Measurements from ENCODE around the gene PRICKLE3.
A peak's percentile ranks its signal among the peaks of the same experiment; 100 is the strongest.

GRCh38 chrX:49199906-49200771 lies 14.0 kb upstream of the PRICKLE3 start, which contains the start of gene SYP:
- peak; percentile 96 for TF ChIP-seq MAZ (IDR thresholded peaks at IDR 0.05; ENCODE audit: borderline replicate concordance, low read depth, low read length)
- no peak for TF ChIP-seq SMC3 (IDR thresholded peaks at IDR 0.05; ENCODE audit: low read depth, low read length)
- TF ChIP-seq, protein P1, sequence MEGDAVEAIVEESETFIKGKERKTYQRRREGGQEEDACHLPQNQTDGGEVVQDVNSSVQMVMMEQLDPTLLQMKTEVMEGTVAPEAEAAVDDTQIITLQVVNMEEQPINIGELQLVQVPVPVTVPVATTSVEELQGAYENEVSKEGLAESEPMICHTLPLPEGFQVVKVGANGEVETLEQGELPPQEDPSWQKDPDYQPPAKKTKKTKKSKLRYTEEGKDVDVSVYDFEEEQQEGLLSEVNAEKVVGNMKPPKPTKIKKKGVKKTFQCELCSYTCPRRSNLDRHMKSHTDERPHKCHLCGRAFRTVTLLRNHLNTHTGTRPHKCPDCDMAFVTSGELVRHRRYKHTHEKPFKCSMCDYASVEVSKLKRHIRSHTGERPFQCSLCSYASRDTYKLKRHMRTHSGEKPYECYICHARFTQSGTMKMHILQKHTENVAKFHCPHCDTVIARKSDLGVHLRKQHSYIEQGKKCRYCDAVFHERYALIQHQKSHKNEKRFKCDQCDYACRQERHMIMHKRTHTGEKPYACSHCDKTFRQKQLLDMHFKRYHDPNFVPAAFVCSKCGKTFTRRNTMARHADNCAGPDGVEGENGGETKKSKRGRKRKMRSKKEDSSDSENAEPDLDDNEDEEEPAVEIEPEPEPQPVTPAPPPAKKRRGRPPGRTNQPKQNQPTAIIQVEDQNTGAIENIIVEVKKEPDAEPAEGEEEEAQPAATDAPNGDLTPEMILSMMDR (conservative IDR thresholded peaks at IDR 0.05; ENCODE audit: low read depth, low read length), result no peak
- TF ChIP-seq RCOR1 (IDR thresholded peaks at IDR 0.05; ENCODE audit: insufficient replicate concordance, low read length), result no peak
- TF ChIP-seq MAFK (IDR thresholded peaks at IDR 0.05; ENCODE audit: low read depth, low read length), result no peak
- no peak for TF ChIP-seq RAD21 (IDR thresholded peaks at IDR 0.05; ENCODE audit: low read length)
- no peak for TF ChIP-seq RFX5 (IDR thresholded peaks at IDR 0.05; ENCODE audit: low read depth, low read length)
- TF ChIP-seq BHLHE40 (IDR thresholded peaks at IDR 0.05; ENCODE audit: low read depth, low read length), result no peak
- TF ChIP-seq CHD1 (IDR thresholded peaks at IDR 0.05; ENCODE audit: low read depth, low read length), result no peak
- TF ChIP-seq, protein P2, sequence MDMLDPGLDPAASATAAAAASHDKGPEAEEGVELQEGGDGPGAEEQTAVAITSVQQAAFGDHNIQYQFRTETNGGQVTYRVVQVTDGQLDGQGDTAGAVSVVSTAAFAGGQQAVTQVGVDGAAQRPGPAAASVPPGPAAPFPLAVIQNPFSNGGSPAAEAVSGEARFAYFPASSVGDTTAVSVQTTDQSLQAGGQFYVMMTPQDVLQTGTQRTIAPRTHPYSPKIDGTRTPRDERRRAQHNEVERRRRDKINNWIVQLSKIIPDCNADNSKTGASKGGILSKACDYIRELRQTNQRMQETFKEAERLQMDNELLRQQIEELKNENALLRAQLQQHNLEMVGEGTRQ (IDR thresholded peaks at IDR 0.05; ENCODE audit: low read depth, low read length), result no peak
